ENCODE data around the gene RND2. TPM values are rescaled to one million over a fixed set of nuclear protein-coding genes. Genes with fewer than 3 reads are reported as not detected.

The RND2 gene
- total and polyA plus RNA-seq, 9 of the 15 experiments (the other 6 are each of a cell fraction or from before 2014, with no cell fraction given), result 0.15 to 1.9 (median 0.98) TPM

DNA sequence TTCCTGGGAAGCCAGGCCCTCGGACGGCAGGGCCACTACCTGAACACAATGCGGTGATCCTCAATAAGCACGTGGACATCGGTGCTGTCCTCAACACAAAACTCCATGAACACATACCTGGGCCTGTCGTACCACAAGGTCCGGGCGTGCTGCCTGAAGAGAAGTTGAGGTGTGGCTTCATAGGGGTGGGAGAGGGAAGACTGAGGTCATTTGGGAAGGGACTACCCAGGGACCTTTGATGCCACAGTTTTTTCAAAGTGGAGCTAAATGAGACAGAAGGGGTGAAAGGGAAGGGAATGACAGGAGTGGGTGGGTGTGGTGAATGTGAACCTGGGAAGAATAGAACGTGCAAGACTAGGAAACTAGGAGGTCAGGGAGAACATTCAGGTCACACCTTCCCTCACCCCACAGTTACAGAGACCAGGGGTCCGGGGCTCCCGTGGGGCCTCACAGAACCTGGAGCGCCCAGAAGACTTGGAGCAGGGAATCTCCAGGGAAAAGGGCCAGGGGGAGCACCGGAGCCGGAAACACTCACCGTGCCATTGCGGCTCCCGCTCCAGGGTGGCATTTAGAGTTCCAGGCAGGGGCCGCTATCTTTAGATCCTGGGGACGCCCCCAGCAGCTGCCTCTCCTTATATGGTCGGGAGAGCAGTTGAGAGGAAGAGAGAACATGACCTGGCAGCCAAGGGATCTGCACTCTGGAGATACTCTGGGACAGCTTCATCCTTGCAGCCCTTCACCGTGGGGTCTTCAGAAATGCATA is 45.3 kb upstream of the RND2 start, which contains the start of gene PTGES3L (continued):
- TF ChIP-seq ZBTB11 (CRISPR knock-in tag; IDR thresholded peaks at IDR 0.05) (peak in 1 of 3 experiments; percentile 93; a peak in 2 of 6 replicates), TAF15 (IDR thresholded peaks at IDR 0.05; ENCODE audit: low read depth, low read length) (no peak), ZNF239 (CRISPR knock-in tag; IDR thresholded peaks at IDR 0.05) (no peak), SOX6 (IDR thresholded peaks at IDR 0.05) (no peak), TOE1 (IDR thresholded peaks at IDR 0.05; ENCODE audit: borderline replicate concordance) (0 out of 2 replicates have a peak, but pooled peaks have one; percentile 33), TOE1 (CRISPR knock-in tag; IDR thresholded peaks at IDR 0.05; ENCODE audit: borderline replicate concordance, low read depth) (no peak), CBX1 (IDR thresholded peaks at IDR 0.05; ENCODE audit: low read depth) (0 out of 2 replicates have a peak, but pooled peaks have one; percentile 4), SMARCE1 (IDR thresholded peaks at IDR 0.05) (0 out of 2 replicates have a peak, but pooled peaks have one; percentile 38), LCOR (CRISPR knock-in tag; IDR thresholded peaks at IDR 0.05) (0 out of 2 replicates have a peak, but pooled peaks have one; percentile 37), NELFE (IDR thresholded peaks at IDR 0.05; ENCODE audit: insufficient read depth, insufficient read length) (no peak), DEAF1 (CRISPR knock-in tag; IDR thresholded peaks at IDR 0.05) (no peak), L3MBTL2 (IDR thresholded peaks at IDR 0.05) (peak; percentile 86), KLF10 (CRISPR knock-in tag; IDR thresholded peaks at IDR 0.05) (no peak), POLR2G (IDR thresholded peaks at IDR 0.05; ENCODE audit: low read depth, low read length) (peak; percentile 50), ZNF174 (CRISPR knock-in tag; IDR thresholded peaks at IDR 0.05) (no peak), ZNF561 (CRISPR knock-in tag; conservative IDR thresholded peaks at IDR 0.05) (no peak), SPI1 (IDR thresholded peaks at IDR 0.05; ENCODE audit: borderline replicate concordance, low read depth, low read length) (0 out of 2 replicates have a peak, but pooled peaks have one; percentile 18)
- TF ChIP-seq, protein P1, sequence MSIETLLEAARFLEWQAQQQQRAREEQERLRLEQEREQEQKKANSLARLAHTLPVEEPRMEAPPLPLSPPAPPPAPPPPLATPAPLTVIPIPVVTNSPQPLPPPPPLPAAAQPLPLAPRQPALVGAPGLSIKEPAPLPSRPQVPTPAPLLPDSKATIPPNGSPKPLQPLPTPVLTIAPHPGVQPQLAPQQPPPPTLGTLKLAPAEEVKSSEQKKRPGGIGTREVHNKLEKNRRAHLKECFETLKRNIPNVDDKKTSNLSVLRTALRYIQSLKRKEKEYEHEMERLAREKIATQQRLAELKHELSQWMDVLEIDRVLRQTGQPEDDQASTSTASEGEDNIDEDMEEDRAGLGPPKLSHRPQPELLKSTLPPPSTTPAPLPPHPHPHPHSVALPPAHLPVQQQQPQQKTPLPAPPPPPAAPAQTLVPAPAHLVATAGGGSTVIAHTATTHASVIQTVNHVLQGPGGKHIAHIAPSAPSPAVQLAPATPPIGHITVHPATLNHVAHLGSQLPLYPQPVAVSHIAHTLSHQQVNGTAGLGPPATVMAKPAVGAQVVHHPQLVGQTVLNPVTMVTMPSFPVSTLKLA (conservative IDR thresholded peaks at IDR 0.05), result peak in 1 of 2 experiments; percentile 54; a peak in 2 of 4 replicates
- TF ChIP-seq, protein P2, sequence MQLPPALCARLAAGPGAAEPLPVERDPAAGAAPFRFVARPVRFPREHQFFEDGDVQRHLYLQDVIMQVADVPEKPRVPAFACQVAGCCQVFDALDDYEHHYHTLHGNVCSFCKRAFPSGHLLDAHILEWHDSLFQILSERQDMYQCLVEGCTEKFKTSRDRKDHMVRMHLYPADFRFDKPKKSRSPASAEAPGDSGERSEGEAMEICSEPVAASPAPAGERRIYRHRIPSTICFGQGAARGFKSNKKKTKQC (CRISPR knock-in tag; IDR thresholded peaks at IDR 0.05), result no peak
- TF ChIP-seq, protein P3, sequence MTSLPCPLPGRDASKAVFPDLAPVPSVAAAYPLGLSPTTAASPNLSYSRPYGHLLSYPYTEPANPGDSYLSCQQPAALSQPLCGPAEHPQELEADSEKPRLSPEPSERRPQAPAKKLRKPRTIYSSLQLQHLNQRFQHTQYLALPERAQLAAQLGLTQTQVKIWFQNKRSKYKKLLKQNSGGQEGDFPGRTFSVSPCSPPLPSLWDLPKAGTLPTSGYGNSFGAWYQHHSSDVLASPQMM (CRISPR knock-in tag; IDR thresholded peaks at IDR 0.05), result no peak

Measured in K562 (cell line).